D341Med (cell line): ENCODE measurements around the gene BTD.

Experiments used
- DNase-seq: peaks from one replicate; pipeline ENCODE4 v3.0.0; 2012; ENCODE audit warnings: low spot score

BTD gene

DNA sequence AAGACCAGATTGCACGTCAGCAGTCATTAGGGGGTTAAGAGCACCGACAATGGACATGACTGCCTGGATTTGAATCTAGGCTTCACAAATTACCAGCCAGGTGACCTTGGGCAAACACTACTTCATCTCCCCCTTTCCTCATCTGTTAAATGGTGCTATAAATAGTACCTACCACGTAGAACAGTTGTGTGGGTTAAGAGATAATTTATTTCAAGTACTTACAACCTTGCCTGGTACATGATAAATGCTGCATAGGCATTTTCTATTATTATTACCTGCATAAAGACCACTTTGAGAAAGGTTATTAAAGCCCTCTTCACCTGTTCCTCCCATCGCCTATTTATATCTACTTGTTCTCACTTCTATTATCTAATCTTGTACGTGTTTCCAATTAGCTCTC lies 64.7 kb downstream of the BTD start:
- DNase-seq = no peak

DNA sequence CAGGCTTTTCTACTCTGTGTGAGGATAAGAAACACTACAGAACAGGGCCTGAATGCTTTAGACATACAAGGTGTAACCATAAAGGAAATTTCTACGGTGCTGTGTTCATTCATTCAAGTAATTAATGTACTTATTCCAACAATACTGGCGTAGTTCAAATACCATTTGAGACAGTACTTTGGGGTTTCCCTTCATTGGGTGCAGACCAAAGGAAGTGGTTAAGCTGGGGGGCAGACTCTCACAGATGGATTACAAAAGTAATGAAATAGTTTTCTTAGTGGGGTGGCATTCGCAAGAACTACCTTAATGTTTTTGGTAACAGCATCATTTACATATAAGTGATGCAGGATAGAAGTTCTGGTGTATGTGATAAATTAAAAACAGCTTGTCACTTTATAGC lies 65.9 kb downstream of the BTD start:
- DNase-seq = no peak

DNA sequence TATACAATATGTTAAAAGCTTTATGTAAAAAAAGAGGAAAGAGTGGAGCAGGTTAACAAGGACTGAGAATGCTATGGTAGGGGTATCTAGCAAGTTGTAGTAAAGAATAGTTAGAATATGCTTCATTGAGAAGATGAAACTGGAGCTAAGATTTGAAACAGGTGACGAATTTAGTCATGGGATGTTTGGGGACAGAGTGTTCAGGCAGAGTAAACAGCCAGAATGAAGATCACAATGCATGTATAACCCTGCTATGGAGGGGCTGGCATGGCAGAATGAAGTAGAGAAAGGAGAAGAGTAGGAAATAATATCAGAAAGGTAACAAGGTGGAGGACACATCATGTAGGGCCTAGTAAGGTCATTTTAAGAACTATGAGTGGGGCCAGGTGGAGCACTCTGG lies 72.0 kb downstream of the BTD start:
- DNase-seq = no peak

GRCh38 chr3:15676259-15676658 lies 74.7 kb downstream of the BTD start:
- DNase-seq = no peak

DNA sequence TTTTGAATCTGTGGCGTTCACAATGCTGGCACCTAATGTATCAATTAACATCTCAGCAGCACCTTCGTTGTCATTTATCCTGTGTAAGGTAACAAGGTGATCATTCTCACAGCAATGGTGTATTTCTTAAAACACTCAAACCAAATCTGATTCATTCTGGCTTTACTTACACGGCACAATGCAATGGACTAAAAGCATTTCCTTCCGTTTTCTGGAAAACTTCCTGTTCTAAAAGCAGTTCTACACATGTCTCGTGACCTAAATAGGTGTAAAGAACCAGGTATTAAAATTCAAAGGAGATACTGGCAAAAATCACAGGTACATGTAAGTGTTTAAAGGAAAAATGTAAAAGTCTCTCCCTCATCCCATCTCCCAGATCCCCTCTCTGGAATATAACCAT lies 77.8 kb downstream of the BTD start:
- DNase-seq = no peak

DNA sequence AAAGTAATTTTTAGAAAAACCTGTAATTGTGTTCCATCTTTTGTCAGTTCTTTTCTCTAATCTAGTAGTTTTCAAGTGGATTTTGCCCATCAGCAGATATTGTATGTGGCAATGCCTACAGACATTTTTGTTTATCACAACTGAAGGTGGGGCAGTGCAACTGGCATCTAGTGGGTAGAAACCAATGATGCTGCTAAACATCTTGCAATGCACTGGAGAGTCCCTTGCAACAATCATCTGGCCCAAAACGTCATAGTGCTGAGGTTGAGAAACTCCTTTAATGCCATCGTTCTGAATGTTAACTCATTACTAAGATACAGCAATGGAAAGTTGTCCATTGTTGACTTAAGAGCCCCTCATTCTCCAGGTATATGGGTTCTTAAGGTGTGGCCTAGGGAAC lies 80.1 kb downstream of the BTD start:
- no peak for DNase-seq

- DNase-seq = no peak
Observed at GRCh38 chr3:15682561-15683185, 81.1 kb downstream of the BTD start.

DNA sequence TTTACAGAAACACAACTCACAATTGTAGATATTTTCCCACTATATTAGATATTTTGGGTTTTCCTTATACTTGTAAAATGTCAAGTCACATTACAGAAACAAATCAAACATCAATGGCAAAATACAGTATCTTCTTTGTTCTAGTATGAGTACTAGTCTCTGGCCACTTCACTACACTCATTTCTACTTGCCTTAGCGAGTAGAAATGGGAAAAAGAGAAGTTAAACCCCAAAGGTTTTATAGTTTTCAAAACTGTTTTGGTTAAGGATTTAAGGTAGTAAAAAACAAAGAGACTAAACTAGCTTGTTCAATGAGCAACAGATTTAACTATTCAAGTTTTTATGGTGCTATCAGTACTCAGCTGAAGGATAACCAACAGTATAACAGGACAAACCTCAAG lies 81.7 kb downstream of the BTD start:
- no peak for DNase-seq

GRCh38 chr3:15685927-15686326 lies 84.4 kb downstream of the BTD start:
- no peak for DNase-seq

GRCh38 chr3:15690230-15690629 lies 88.7 kb downstream of the BTD start:
- DNase-seq = no peak

DNA sequence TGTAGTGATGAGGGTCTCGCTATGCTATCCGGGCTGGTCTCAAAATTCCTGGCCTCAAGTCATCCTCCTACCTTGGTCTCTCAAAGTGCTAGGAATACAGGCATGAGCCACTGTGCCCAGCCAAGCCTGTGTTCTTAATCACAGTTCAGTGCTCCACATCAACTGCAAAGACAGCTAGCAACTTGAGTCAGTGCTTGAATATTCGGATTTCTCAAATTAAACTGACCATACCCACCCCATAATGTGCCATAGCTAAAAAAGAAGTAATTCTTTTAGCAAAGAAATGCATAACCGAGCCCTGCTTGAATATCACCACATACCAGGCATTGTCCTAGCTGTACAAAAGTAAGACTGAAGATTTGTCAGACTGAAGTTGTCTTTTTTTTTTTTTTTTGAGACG lies 89.2 kb downstream of the BTD start:
- no peak for DNase-seq

- DNase-seq = no peak
Observed at GRCh38 chr3:15693355-15693754, 91.8 kb downstream of the BTD start.

- no peak for DNase-seq
Observed at GRCh38 chr3:15694628-15695027, 93.1 kb downstream of the BTD start.
